Activated T-cell treated with anti-CD3 and anti-CD28 coated beads, Interleukin-2, amount 50 U/mL, for 1 hour (primary cell): Measurements from ENCODE around the gene HNRNPK.

Experiments used
- DNase-seq: peaks from one replicate; pipeline ENCODE4 v3.0.0-alpha.2; 2020

Gene HNRNPK

DNA sequence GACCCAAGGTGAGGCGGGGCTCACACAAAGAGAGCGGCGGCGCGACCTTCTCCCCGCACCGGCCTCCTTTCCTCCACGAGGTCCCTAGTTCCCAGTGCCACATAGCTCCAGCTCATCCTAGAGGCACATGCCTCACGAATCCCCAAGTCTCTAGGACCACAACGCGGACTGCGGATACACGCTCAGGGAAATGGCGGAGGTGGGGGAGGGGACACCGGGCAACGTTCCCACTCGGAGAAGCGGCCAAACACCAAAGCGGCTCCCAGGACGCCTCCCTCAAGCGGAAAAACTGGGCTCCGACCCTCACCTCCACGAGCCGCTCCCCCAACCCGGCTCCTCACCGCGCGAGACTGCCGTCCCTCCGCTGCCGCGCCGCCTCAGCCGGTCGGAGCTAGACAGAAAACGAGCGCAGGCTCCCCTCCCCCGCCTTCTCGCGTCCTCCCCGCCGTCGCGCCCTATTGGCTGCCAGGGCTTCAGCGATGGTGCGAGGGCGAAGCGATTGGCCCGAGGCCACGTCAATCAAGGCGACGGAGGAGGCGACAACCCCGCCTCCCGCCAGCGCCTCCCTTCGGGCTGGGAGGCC, at the start of gene HNRNPK:
Gene HNRNPK (minus strand): TSS at position 404 of the 583 bp plus-strand sequence. CDS start 1,963 bp downstream, outside the sequence.
- peak; percentile 100 for DNase-seq

DNA sequence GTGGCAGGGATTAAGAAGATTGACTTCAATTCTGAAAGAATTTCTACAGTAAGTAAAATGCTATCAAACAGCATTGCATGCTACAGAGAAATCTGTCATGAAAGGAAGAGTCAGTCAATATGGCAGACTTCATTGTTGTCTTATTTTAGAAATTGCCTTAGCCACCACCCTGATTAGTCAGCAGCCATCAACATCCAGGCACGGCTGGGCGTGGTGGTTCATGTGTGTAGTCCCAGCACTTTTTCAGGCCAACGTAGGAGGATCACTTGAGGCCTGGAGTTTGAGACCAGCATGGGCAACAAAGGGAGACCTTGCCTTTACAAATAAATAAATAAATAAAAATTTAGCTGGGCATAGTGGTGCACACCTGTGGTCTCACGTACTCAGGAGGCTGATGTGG, 47.2 kb upstream of the HNRNPK start:
- no peak for DNase-seq

GRCh38 chr9:84024041-84024575, 44.1 kb upstream of the HNRNPK start:
- no peak for DNase-seq

- no peak for DNase-seq
These were observed 27.6 kb upstream of the HNRNPK start for GRCh38 chr9:84007662-84008061.

- DNase-seq: no peak
These were observed 23.2 kb upstream of the HNRNPK start for GRCh38 chr9:84003246-84003645.

DNA sequence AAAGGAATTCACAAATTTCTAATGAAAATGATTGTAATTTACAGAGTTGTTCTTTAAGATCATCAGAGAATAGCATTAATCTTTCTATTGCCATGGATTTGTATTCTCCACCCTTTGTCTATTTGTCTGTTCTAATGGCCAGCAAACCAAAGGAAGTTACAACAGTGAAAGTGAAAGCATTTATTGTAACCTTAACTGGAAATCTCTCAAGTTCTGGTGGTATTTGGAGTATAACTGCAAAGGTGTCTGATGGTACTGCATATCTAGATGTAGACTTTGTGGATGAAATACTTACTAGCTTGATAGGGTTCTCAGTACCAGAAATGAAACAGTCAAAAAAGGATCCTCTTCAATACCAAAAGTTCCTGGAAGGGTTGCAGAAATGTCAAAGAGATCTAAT, 22.3 kb upstream of the HNRNPK start:
- DNase-seq: no peak

DNA sequence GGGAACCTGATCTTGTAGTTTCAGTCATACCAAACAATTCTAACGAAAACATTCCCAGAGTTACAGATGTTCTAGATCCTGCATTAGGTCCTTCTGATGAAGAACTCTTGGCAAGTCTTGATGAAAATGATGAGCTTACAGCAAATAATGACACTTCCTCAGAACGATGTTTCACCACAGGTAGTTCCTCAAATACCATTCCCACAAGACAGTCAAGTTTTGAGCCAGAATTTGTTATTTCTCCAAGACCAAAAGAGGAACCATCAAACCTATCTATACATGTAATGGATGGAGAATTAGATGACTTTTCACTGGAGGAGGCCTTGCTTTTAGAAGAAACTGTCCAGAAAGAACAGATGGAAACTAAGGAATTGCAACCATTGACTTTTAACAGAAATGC, 21.6 kb upstream of the HNRNPK start:
- DNase-seq: no peak

DNA sequence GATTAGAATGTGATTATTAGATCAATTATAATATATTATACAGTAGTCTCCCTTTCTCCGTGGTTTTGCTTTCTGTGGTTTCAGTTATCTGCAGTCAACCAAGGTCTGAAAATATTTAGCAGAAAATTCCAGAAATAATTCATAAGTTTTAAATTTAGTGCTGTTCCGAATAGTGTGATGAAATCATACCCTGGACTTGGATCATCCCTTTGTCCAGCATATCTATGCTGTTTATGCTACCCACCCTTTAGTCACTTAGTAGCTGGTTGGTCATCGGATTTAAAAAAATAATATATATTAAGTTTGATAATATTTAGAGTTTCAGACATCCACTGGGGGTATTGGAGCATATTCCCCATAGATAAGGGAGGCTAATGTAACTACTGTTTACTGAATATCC, 20.2 kb upstream of the HNRNPK start:
- no peak for DNase-seq

- no peak for DNase-seq
These were observed 19.3 kb upstream of the HNRNPK start for GRCh38 chr9:83999141-83999918.

- DNase-seq: no peak
These were observed 16.1 kb upstream of the HNRNPK start for GRCh38 chr9:83996126-83996525.

DNA sequence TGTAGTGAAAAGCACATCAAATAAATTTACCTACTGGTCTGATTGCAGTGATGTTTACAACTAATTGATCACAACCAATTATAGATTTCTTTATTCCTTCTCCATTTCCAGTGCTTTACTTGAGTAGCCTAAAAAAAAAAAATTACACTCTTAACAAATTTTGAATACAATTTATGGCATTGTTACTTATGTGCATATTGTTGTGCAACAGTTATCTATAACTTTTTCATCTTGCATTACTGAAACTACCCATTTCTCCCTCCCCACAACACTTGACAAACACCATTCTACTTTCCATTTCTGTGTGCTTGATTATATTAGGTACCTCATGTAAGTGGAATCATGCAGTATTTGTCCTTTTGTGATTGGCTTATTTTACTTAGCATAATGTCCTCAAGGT, 12.9 kb upstream of the HNRNPK start:
- no peak for DNase-seq

DNA sequence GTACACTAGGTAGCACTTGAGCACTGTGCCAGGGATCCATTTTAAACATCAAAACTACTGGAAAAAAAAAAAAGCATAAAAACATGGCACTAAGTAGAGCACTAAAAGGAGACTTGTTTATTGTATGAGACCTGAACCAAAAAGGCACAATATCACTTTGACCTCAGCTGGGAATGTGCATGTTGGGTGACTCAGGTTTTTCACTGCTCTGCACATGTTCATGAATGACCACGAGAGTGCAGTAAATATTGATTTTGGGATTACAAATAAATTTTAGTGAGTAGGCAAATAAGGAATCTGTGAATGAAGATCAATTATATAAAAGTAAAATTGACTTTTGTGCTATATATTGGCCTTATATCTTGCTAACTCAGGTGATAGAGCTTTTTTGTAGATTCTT, 12.4 kb upstream of the HNRNPK start:
- DNase-seq: no peak

GRCh38 chr9:83991355-83991754, 11.3 kb upstream of the HNRNPK start:
- no peak for DNase-seq

- no peak for DNase-seq
These were observed 8.4 kb upstream of the HNRNPK start for GRCh38 chr9:83988411-83988810.

DNA sequence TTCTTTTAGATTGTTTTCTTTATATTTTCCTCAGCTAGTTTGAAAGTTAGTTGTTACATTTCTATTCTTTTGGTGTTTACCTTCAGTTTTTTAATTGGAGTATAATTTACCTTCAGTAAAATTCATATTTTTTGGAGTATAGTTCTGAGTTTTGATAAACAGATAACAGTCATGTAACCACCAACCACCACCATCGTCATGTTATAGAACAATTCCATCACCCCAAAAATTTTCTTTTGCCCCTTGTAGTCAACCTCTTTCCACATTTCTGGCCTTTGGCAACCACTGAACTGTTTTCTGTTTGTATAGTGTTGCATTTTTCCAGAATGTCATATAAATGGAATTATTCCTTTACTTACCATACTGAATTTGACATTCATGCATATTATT, 7.4 kb upstream of the HNRNPK start:
- DNase-seq: no peak

- DNase-seq: no peak
These were observed 6.9 kb upstream of the HNRNPK start for GRCh38 chr9:83986765-83987401.

DNA sequence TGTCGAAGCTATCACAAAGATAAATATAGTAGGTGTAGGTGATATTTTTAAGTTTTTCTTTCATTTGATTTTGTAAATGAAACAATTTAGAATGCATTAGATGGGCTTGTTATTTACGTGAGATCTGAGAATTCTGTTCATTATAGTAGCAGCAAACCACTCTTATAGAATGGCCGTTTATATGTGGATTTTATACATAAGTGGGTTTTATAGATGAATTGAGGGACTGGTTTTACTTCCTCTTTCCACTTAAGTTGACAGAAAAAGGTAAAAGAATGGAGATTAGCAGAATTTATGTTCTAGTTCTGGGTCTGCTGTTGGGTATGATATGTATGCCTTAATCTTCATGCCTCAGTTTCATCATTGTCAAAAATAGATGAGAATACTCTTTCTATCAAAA, 6.2 kb upstream of the HNRNPK start:
- DNase-seq: no peak

DNA sequence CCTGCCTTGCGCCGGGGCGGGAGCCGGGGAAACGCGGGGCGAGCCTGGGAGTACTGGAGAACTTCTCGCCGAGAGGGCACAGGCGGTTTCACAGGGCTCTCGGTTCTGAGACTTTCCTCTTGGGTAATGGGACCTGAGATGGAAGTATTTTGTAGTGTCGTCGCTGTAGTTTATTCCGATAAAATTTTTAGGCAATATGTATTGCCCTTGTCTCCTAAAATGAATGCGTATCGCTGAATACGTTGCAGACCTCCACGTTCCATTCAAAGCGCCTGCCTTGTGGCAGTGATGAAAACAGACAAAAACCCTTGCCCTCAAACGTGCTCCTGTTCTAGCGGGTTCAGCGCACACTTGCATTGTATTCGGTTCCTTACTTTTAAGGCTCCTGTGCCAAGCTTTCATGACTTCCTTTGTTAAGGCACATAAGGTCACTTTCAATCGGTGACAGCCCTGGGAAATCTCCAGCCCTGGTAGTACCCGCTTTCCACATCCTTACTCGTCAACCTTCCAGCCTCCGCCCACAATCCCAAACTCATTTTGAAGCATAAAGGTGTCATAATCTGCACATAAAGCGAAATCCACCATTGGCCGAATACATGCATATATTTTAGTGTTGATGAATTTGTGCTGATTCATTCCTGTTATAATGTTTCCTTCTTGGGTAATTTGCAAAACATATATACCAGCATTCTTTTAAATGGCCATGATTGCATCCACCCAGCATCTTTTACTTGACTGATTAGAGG, 1.3 kb upstream of the HNRNPK start:
- DNase-seq: no peak

DNA sequence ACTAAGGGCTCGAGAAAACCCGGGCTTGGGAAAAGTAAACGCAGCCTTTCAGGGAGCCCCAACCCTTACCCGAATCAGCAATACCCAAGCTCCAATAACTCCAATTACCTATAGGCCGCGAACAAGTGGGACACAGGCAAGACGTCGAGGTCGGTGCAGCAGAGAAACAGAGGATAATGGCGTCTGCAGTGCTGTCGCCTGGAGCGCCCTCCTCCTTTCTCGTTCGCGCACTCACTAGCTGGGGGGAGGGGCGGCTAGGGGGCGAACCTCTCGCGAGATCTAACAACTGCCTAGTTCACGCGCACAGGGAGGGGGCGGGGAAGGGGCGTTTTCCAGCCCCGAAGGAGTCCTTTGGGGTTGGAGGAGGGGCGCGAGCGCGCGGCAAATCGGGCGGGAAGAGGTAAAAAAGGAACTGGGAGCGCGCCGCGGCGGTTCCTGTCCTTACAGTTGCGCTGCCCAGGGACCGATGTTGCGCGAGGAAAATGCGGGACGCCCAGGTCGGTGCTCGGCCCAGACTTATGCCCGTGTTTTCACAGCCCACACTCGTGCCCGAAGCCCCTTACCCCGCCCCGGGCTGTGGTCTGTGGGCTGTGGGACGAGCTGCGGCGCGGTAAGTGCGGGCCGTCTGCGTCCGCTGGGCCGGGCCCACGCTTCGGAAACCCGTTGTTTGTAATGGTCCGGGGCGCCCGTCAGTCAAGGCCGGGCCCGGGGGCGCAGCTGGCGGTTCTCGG, 545 bp upstream of the HNRNPK start, which contains the start of gene RMI1:
Gene RMI1 (plus strand): TSS at position 411 of the 731 bp plus-strand sequence. CDS start 20,182 bp downstream, outside the sequence.
- peak; percentile 98 for DNase-seq

GRCh38 chr9:83978992-83979811, 813 bp downstream of the HNRNPK start:
- peak; percentile 83 for DNase-seq

DNA sequence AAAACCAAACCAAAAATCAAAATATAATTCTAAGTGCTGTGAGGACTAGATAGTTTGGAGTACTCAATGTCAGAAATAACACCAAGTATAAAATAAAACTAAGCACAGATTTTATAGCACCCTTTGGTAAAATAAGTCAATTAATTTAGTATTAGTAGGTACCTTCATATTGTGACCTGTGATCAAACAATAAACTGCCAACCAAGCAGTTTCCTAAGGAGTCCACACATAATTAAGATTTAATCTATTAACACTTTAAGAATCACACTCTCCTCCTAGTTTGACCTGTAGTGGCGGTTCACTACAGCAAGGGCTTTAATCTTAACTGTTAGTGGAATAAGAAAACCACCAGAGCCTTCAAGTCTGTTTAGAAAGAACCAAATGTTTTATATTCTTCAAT, 2.8 kb downstream of the HNRNPK start:
- DNase-seq: no peak
